Heart left ventricle (tissue), 13 donors: ENCODE data around the gene ADAMTSL1.

Experiments
- CTCF ChIP-seq, 12 donors: fragments of 200-600 bp; sonication (generic) in 4 of 12; IDR thresholded peaks; one replicate each; pipeline versions ENCODE4 v1.5.0 to v1.8.0; 2018 to 2022; ENCODE audit warnings: antibody characterized with exemption in 12 of 12, mild to moderate bottlenecking in 5 of 12
- POLR2A ChIP-seq, 2 donors: fragments of 450-650 bp; IDR thresholded peaks; one replicate each; pipeline ENCODE4 v1.6.1; 2017; ENCODE audit warnings: antibody characterized with exemption in 2 of 2, mild to moderate bottlenecking in 2 of 2, moderate library complexity in 2 of 2
- donor health status: ischemic (EF 13 %, LVEDD 7.1; RV severe dilation, severe dysfunction).
- donor health status: DM: no; HTN: yes; CAD: no.
- donor health status: DM: no; HTN: no; CAD: no.
- donor health status: ischemic (EF 25% LVEDD 6.9; RV normal size, moderate dysfunction).
- donor health status: ischemic (EF 25% LVEDD 5.7; RV mildly dilated, moderate dysfunction).
- donor health status: ischemic (EF 35%, LVEDD 5.7; RV mildly dilated, moderate dysfunction).
- donor health status: nonischemic (EF 11% LVEDD 7.7; RV severe dilation, severe dysfunction).
- donor health status: DM: yes; HTN: yes; CAD: no.
- donor health status: PGD.
- donor health status: ischemic (EF 29% LVEDD 5.4; RV normal size, mild dysfunction).
- donor health status: nonischemic (EF 23%, LVEDD 6.1; RV moderate dilation, normal function).

- TF ChIP-seq CTCF (IDR thresholded peaks at IDR 0.05) (no peak), POLR2A (IDR thresholded peaks at IDR 0.05) (no peak)
These were observed 13.7 kb downstream of the ADAMTSL1 start for GRCh38 chr9:18487611-18488010.
